ENCODE measurements around the gene EMILIN3.

DNA sequence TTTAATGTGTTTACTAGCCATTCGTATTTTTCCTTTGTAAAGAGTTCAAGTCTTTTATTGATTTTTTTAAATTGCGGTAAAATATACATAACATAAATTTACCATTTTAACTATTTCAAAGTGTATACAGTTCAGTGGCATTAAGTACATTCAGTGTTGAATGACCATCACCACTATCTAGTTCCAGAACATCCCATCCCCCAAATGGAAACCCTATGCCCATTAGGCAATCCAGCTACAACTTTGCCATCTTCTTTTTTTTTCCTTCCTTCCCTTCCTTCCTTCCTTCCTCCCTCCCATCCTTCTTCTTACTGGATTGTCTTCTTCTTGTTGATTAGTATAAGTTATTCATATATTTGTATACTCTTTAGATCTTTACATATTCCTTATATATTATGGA lies 17.4 kb downstream of the EMILIN3 start:
- TF ChIP-seq POU2F2 (IDR thresholded peaks at IDR 0.05; ENCODE audit: low read depth, low read length) (no peak), POLR2A (IDR thresholded peaks at IDR 0.05; ENCODE audit: low read depth, low read length) (no peak), TAF1 (IDR thresholded peaks at IDR 0.05; ENCODE audit: low read depth, low read length) (no peak), POLR2AphosphoS5 (IDR thresholded peaks at IDR 0.05; ENCODE audit: low read depth, low read length) (no peak), PAX5 (IDR thresholded peaks at IDR 0.05; ENCODE audit: insufficient read depth, low read length, severe bottlenecking) (no peak), SPI1 (IDR thresholded peaks at IDR 0.05; ENCODE audit: low read depth, low read length) (no peak)
